ENCODE data around the gene ZNF429.
"Not testable (repeated sequence)": the region's sequence is repeated elsewhere in the genome, so short reads cannot be mapped to it uniquely, and the experiment has no call there.

The ZNF429 gene

DNA sequence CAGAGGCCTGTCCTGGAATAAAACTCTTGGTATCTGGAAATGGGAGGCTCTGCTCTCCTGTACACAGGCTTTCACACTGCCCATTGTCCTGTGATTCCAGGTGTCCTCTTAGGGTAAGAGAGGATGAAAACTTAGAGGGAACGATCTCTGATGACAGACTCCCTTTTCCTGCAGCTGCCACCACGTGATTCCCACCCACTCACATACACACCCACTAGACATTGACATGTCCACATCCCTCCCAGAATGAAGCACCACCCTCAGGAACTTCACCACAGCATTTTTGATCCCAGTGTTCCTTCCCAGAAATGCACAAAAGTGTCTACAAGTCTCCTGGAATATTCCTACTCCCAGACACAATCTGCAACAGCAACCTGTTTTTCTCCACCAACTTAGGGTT lies 8.2 kb downstream of the ZNF429 start:
- DNase-seq (ENCODE audit: low spot score): no peak

DNA sequence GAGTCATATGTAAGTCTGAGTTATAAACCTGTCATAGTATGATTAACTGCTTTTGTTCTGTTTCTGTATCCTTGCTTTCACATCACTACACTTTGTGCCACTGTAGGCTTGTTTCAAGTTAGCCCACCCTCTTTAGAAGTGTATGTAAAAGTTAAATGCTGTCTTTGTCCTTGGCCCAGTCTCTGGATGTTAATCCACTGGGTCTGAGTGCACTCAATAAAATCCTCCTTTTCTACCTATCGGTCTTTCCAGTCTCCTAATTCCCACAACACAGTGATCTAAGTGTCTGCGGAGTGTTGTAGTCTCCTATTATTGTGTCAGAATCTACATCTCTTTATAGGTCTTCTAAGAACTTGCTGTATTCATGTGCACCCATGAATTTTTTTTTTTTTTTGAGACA lies 14.1 kb downstream of the ZNF429 start:
- no peak for DNase-seq (ENCODE audit: low spot score)

DNA sequence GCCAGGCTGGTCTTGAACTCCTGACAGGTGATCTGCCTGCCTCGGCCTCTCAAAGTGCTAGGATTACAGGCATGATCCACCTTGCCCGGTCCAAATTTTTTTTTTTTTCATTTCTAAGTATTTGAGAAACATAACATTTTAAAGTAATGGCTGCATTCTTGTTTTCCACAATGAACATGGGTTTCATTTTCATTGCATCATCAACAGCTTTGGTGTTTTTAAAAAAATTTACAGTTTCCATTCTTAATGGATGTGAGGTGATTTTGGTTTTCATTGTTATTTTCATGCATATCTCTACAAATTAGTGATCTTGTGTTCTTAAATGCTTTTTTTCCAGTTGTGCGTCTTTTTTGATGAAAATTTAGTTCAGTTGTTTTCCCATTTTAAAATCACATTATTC lies 27.5 kb downstream of the ZNF429 start:
- no peak for DNase-seq (ENCODE audit: low spot score)

DNA sequence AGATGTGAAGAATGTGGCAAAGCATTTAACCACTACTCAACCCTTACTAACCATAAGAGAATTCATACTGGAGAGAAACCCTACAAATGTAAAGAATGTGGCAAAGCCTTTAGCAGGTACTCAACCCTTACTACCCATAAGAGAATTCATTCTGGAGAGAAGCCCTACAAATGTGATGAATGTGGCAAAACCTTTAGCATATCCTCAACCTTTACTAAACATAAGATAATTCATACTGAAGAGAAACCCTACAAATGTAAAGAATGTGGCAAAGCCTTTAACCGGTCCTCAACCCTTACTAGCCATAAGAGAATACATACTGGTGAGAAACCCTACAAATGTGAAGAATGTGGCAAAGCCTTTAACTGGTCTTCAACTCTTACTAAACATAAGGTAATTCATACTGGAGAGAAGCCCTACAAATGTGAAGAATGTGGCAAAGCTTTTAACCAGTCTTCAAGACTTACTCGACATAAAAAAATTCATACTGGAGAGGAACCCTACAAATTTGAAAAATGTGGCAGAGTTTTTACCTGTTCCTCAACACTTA lies 31.4 kb downstream of the ZNF429 start:
- not testable (repeated sequence) for DNase-seq (ENCODE audit: low spot score)

DNA sequence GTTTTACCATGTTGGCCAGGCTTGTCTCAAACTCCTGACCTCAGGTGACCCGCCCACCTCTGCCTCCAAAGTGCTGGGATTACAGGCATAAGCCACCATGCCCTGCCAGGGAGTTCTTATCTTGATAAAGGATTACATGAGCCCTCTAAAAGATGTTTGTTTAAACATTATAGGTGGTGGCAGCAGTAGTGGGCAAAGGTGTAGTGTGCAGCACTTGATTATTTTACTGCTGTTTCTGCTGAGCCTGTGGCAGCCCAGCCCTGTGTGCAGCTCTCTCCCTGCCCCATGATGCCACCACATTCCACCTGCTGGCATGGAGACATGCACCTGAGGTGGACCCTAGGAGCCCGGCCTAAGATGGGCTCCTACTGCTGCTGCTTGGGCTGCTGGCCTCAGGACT lies 54.0 kb downstream of the ZNF429 start:
- no peak for DNase-seq (ENCODE audit: low spot score)

DNA sequence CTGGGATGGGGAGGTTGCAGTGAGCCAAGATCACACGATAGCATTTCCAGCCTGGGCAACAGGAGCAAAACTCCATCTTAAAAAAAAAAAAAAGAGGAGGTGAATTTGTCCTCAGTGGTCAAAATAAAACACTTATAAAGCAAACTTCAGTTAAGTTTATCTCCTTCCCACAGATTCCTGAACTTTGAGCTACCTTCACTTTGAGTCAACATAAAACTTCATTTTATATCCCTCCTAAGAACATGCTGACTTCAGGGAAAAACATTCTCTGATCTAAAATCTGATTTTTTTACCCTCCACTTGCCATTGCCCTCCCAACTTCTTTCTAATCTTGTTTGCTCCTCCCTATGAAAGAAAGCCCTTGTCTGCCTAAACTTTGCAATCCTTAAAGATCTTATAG lies 59.0 kb downstream of the ZNF429 start:
- no peak for DNase-seq (ENCODE audit: low spot score)

DNA sequence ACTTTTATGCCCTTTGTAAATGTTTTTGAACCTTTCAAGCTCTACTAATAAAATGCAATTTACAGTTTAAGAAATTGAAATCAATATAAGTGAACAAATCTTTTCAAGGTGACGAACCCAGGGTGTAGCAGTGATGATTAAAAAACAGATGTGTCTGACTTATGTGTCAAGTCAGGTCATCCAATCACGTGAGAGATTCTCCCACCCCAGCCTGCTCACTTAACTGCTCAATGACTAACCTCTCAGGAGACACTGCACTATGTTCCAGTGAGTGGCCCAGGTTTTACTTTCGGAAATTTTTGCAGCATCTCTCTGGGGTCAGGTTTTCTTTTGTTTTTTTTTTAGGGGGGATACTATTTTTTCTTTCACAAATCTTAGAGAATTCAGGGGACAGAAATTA lies 60.7 kb downstream of the ZNF429 start:
- no peak for DNase-seq (ENCODE audit: low spot score)

DNA sequence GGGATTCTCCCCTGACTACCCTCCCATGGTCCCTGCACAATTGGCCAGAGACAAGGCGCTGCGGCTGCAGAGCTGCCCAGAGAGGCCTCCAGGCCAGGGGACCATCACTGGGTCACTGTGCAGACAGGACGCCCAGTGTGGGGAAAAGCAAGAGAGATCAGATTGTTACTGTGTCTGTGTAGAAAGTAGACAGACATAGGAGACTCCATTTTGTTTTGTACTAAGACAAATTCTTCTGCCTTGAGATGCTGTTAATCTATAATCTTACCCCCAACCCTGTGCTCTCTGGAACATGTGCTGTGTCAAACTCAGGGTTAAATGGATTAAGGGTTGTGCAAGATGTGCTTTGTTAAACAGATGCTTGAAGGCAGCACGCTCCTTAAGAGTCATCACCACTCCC lies 62.4 kb downstream of the ZNF429 start:
- DNase-seq (ENCODE audit: low spot score): not testable (repeated sequence)

DNA sequence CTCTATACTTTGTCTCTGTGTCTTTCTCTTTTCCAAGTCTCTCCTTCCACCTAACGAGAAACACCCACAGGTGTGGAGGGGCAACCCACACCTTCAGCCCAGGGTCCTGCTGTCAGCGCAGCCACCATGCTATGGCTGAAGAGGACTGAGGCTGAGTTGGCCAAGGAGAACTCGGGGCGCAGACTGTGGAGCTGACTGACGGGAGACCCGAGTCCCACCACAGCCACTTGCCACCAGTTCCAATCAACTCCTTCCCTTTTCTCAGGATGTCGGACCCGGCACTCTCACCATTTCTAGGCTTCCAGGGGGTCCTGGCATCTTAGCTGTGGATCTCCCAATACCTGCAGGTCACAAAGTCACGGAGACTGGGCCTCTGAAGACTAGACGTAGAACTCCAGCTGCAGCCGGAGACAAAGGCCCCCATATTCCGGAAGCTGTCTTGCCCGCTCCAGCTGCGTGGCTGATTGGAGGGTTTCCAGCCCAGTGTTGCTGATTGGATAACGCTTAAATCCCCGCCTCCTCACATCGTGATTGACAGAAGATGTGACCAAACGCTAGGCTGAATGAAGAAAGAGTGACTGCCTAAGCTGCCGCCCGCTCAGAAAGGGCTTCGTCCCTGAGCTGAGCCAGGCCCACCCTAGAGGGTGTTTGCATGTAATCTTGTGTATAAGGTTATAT lies 63.6 kb downstream of the ZNF429 start:
- peak; percentile 41 for DNase-seq (ENCODE audit: low spot score)

DNA sequence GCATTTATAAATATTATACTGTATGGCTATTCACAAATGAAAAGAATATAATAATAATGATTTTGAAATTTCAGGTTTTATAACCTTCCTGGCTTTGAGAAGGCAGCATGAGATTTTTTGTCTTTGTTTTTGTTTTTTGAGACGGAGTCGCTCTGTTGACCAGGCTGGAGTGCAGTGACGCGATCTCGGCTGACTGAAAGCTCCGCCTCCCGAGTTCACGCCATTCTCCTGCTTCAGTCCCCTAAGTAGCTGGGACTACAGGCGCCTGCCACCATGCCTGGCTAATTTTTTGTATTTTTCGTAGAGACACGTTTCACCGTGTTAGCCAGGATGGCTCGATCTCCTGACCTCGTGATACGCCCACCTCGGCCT lies 64.1 kb downstream of the ZNF429 start:
- DNase-seq (ENCODE audit: low spot score): no peak

DNA sequence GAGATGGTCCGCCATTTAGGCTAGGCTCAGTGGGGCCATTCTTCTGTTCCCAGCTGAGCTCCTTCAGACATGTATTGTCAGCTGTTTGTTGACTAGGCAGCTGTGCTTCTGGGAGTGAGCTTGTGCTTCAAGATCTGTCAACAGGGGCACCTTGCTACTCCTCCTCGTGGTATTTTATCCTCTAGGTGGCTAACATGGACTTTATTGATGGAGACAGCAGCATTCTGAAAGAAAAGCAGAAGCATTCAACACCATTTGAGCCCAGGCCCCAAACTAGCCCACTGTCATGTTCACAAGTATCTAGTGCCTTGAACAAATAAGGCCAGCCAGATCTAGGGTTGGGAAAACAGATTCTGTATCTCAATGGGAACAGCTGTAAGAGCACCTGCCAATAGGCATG lies 65.9 kb downstream of the ZNF429 start:
- DNase-seq (ENCODE audit: low spot score): no peak

DNA sequence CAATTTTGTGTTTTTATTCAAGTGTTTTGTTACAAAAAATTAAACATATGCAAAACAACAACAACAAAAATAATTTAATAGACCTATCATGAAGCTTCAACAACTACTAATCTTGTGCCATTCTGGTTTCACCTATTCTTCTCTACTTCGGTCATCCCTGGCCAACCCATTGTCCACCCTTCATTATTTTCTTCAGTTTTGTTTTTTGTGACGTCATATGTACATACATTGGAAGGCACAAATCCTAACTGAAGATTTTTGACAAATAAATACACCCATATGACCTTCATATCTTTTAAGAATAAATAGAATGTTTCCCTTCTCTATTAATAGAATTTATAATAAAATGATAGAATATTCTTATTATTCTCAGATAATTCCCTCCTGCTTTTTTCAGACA lies 69.2 kb downstream of the ZNF429 start:
- DNase-seq (ENCODE audit: low spot score): no peak

DNA sequence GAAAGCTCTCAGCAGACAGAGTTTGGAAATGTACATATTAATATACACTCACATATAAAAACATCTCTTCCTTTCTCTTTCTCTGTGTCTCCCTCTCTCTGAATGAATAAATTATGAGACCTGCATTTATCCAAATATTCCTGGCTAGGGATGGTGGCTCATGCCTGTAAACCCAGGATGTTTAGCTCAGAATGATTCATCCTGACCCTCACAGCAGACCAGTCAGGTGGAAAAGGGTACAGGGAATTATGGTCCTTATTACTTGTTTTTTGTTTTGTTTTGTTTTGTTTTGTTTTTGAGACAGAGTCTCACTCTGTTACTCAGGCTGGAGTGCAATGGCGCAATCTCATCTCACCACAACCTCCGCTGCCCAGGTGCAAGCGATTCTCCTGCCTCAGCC lies 71.1 kb downstream of the ZNF429 start:
- no peak for DNase-seq (ENCODE audit: low spot score)

DNA sequence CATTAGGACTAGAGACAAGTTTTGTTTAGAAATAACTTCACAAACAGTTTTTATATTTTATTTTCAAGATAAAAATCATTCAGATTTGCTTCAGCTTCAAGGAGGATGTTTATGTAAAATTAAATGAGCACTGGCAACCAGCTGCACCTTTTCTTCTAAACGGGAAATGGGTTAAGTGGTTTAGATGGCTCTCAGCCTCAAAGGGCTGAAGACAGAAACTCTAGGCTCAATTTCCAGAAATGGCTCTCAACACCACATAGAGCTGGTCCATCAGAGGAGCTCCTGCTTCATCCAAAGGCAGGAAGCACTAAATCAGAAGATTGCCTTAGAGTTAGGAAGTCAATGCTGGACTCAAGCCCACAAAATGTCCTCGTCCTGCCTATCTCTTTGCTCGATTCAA lies 74.7 kb downstream of the ZNF429 start:
- DNase-seq (ENCODE audit: low spot score): no peak

DNA sequence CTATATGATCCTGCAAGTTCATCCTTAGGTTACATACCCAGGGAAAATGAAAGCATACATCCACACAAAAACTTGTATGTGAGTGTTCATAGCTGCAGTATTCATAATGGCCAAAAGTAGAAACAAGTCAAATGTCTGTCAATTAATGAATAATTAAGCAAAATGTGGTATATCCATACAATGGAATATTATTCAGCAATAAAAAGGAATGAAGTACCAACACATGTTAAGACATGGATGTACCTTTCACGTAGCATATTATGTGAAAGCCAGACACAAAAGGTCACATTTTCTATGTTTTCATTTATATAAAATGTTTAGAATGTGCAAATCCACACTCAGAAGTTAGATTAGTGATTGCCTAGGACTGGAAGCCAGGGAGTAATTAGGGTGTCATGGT lies 75.4 kb downstream of the ZNF429 start:
- no peak for DNase-seq (ENCODE audit: low spot score)

DNA sequence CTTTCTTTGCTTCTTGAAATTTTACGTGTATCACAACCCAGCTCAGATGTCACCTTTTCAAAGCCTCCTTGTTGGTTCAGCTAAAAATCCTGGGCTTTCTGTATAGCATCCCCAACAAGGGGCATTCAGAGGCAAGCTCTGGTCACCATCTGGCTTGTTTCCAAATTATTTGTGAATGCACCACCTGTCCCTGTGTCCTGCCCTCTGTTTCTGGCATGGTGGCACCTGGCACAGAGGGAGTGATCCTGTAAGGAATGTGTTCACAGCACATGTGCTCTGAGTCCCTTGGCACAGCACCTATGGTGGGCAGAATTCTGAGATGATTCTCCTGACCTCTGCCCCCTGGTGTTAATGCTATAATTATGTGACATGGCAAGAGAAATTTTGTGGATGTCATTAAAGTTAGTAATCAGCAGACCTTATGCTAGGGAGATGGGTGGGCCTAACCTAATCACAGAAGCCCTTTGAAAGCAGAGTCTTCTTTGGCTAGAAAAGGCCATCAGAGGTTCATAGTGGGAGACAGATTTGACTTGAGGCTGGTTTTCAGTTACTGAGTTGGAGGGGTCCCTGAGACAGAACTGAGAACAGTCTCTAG lies 76.3 kb downstream of the ZNF429 start:
- no peak for DNase-seq (ENCODE audit: low spot score)

DNA sequence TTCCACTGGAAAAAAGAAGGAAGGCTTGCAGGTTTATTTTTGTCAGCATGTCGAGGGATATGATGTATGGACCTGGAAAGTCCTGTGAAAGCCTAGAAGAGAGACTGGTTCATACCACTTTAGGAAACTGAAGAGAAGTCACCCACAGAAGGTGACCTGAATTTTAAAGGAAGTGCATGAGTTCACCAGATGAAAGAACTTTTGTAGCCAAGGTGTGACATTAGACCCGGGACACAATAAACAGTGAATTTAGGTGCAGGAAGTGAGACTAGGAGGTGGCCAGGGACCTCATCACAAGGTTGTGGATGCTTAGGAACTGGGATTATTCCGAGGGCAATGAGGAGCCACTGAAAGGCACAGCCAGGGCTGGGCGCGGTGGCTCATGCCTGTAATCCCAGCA lies 79.1 kb downstream of the ZNF429 start:
- no peak for DNase-seq (ENCODE audit: low spot score)

DNA sequence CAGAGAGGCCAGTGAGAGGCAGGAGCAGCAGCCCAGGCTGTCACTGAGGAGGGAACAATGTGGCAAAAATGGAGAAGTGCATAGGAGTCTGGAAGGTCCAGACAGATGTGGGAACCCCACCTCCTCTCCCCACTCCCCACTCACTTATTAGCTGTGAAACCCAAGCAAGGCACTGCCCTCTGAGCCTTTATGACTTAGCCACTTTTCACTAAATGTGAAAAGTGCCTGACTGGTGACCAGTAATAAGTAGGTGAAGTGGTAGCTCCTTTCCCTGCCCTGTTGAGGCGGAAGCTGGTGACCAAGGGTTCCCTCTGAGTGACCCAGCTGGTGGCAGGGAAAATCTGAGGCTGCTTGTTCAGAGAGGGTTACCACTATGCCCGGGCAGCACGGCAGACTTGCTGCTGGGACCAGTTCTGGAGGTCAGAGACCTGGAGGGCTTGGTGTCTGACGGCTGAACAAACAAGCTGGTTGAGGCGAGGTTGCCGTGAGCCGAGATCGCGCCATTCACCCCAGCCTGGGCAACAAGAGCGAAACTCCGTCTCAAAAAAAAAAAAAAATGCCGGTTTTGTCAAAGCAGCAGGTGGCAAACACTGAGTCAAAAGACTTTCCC lies 80.0 kb downstream of the ZNF429 start:
- no peak for DNase-seq (ENCODE audit: low spot score)

DNA sequence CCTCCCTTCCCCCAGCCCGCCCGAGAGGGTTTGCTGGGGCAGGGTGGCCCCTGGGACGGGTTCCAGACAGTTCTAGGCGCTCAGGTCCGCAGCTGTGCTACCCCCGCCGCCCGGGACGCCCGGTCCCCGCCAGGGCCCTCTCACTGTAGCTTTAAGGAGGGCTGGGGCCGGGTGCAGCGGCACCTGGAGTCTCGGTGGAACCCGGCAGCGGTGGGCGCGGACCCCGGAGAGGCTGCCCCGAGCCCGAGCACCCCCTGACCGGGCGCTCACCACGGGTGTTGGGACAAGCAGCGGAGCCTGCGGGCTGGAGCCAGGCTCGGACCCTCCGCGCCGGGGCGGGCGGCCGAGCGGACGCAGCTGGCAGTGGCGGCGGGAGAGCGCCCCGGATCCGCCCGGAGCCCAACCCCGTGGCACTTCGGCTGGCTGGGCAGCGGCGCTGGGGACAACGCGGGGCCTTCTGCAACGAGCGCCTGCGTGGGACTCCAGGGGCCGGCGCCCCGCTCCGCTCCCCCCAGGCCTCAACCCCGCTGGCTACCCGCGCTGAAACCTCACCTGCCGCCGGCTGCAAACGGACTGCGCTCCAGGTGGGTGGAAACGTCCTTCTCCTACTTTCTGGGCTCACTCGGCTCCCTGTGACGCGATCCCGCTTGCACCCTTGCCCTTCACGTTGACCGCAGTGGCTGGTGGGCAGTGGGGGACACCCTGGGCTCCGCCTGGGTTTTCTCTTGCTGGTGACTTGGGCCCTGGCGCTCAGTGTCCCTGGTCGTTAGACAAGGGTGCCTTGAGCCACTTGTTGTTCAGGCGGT lies 81.1 kb downstream of the ZNF429 start:
- no peak for DNase-seq (ENCODE audit: low spot score)

DNA sequence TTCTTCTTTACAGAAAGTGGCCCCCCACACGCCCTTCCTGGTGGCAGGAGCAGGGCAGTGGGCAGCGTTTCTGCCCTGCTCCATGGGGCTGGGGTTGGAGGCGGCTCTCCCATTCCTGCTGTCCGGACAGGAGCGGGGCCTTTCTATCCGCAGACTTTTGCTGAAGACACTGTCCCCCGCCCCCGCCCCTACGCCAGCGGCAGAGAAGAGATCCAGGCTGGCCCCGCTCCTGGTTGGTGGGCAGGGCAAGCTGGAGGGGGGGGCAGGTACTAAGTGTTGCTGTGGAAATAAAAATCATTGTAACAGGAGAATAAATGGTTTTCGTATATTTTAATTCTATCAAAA lies 81.7 kb downstream of the ZNF429 start:
- DNase-seq (ENCODE audit: low spot score): no peak

DNA sequence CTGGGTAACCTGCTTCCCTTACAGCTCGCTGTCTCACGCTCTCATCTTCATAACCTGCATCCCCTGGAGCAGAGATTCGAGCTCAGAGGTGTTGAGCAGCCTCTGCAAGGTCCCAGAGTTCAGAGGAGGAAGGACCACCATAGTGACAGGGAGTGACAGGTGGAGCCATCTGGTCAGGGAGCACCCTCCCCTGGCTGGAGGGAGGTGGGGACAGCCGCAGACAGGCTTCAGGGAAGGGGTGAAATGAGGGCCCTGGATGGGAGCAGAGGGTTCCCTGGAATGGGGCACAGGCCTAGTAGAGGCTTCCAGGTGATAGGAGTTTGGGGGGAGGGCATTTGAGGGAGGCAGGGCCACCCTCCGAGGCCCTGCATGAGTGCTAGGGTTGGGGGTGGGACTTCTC lies 82.1 kb downstream of the ZNF429 start:
- DNase-seq (ENCODE audit: low spot score): no peak

DNA sequence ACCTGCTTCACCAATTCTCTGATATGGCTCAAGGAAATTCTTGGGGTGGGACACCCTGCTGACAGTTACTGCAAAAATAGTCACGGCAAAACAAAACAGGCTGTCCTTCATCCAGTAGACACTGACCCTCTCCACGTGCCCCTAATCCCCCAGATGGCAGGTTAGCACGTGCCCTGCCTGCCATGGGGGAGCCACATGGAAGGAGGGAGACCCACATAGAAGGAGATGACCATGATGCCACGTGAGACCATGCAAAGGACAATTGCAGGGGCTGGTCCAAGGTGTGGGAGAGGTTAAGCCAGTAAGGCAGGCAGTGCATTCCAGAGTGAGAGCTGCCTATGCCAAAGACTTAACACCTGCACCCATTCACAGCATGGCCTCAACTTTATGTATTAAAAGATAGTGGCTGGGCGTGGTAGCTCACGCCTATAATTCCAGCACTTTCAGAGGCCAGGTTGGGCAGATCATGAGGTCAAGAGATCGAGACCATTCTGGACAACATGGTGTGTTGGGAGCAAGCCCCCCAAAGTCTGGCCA lies 82.7 kb downstream of the ZNF429 start:
- no peak for DNase-seq (ENCODE audit: low spot score)

DNA sequence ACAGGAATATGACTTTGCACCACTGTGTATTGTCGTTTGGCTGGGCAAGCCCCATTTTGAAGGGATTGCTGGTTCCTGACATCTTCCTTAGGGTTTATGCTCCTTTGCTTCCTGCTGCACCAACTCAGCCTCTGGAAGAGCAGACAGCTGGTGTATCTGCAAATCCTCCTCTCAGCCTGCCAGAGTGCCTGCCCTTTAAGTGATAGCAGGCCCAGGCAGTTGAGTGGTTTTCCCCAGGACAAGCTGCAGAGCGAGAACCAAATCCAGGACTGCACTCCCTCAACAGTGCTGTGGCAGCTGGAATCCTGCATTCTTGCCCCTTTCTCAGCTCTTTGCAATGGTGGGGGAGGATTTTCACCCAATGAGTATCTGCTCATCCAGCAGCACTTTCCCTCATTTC lies 85.5 kb downstream of the ZNF429 start:
- no peak for DNase-seq (ENCODE audit: low spot score)

Measured in AG08395 (cell line).